ENCODE measurements around the gene MED25. TPM values are rescaled to one million over a fixed set of nuclear protein-coding genes. Genes with fewer than 3 reads are reported as not detected.

Gene MED25
- polyA plus RNA-seq, 1 of the 3 experiments (the other 2 are of a cell fraction) = 30.2 TPM

GRCh38 chr19:49839713-49840112 is 21.6 kb downstream of the MED25 start:
- Histone ChIP-seq H3K36me3 (replicated peaks in 1 of 2; ENCODE audit: control insufficient read depth in 1 of 2, insufficient read depth in 2 of 2, low read length in 1 of 2) (peaks cover 20 to 54% of the 10 kb centered on the region in 2 experiments), H2AFZ (ENCODE audit: low read depth) (no peak overlapping the region), H3K4me1 (ENCODE audit: control insufficient read depth in 1 of 2, insufficient read depth in 2 of 2, low read depth in 1 of 2, low read length in 1 of 2) (peaks cover 0 to 11% of the 10 kb centered on the region in 2 experiments; a peak in 1 of 4 replicates), H3K9me2 (no peaks in the 10 kb centered on the region), H3K4me2 (no peak overlapping the region), H3K9me3 (no peaks in the 10 kb centered on the region), H4K20me1 (ENCODE audit: insufficient read depth) (no peaks in the 10 kb centered on the region), H3F3A (replicated peaks; ENCODE audit: insufficient read depth) (peaks cover 6% of the 10 kb centered on the region), H3K27me3 (ENCODE audit: insufficient read depth) (no peaks in the 10 kb centered on the region), H3K27ac (ENCODE audit: low read depth in 2 of 2, low read length in 1 of 2) (peak overlapping the region in 1 of 2 experiments; percentile 11; a peak in 1 of 4 replicates), H3K4me3 (ENCODE audit: low read depth in 2 of 2, low read length in 1 of 2) (no peak overlapping the region), H3K9ac (no peak overlapping the region), H3K79me2 (ENCODE audit: insufficient read depth) (no peaks in the 10 kb centered on the region)
- POLR2A ChIA-PET = no interaction called here
- no peak for DNase-seq
- CTCF ChIA-PET = interaction anchor here (0.9 to 1.0 kb wide), 2 partner anchors 11 to 22 kb away, joined by 3 to 4 read pairs; partner anchors contain the start of genes MED25 and PTOV1
- TF ChIP-seq JUND (IDR thresholded peaks at IDR 0.05) (no peak), NRF1 (IDR thresholded peaks at IDR 0.05; ENCODE audit: low read depth, low read length) (no peak), REST (IDR thresholded peaks at IDR 0.05; ENCODE audit: low read depth, low read length) (no peak), SMC3 (IDR thresholded peaks at IDR 0.05; ENCODE audit: low read depth, low read length) (no peak), RAD21 (IDR thresholded peaks at IDR 0.05; ENCODE audit: low read length) (no peak), TEAD4 (IDR thresholded peaks at IDR 0.05; ENCODE audit: borderline replicate concordance, insufficient read depth) (no peak), CTCF (IDR thresholded peaks at IDR 0.05) (no peak), CHD2 (IDR thresholded peaks at IDR 0.05; ENCODE audit: low read length, partially characterized antibody) (no peak), GATA2 (CRISPR knock-in tag; IDR thresholded peaks at IDR 0.05) (no peak)
- 80% methylated on average over 11 of the region's 11 CpGs for WGBS (ENCODE audit: low lambda C conversion rate)

GRCh38 chr19:49840321-49840720 is 22.2 kb downstream of the MED25 start:
- peaks cover 6% of the 10 kb centered on the region for H3F3A ChIP-seq (replicated peaks; ENCODE audit: insufficient read depth)
- TF ChIP-seq JUND (IDR thresholded peaks at IDR 0.05) (no peak), ELF1 (IDR thresholded peaks at IDR 0.05) (no peak), RAD21 (IDR thresholded peaks at IDR 0.05; ENCODE audit: low read length) (no peak), CTCF (IDR thresholded peaks at IDR 0.05) (no peak), CHD2 (IDR thresholded peaks at IDR 0.05; ENCODE audit: low read length, partially characterized antibody) (no peak), MAX (IDR thresholded peaks at IDR 0.05; ENCODE audit: low read depth) (no peak), RCOR1 (IDR thresholded peaks at IDR 0.05; ENCODE audit: low read length) (no peak), PBX3 (IDR thresholded peaks at IDR 0.05) (no peak), TAF1 (IDR thresholded peaks at IDR 0.05; ENCODE audit: borderline replicate concordance, low read depth, low read length) (no peak), SMC3 (IDR thresholded peaks at IDR 0.05; ENCODE audit: low read depth, low read length) (no peak)
- no peak overlapping the region for H3K4me3 ChIP-seq (ENCODE audit: low read depth in 2 of 2, low read length in 1 of 2)
- WGBS (ENCODE audit: low lambda C conversion rate) = 93% methylated on average over 11 of the region's 11 CpGs
- no peak overlapping the region for H3K9ac ChIP-seq
- no peaks in the 10 kb centered on the region for H3K9me3 ChIP-seq
- peaks cover 20 to 48% of the 10 kb centered on the region in 2 experiments for H3K36me3 ChIP-seq (replicated peaks in 1 of 2; ENCODE audit: control insufficient read depth in 1 of 2, insufficient read depth in 2 of 2, low read length in 1 of 2)
- ChIA-PET POLR2A (no interaction called here), CTCF (interaction anchor here (1.0 kb wide), 1 partner anchor 22 kb away, joined by 3 read pairs; the partner anchor contains the start of gene MED25)
- no peaks in the 10 kb centered on the region for H4K20me1 ChIP-seq (ENCODE audit: insufficient read depth)
- H3K9me2 ChIP-seq = no peaks in the 10 kb centered on the region
- peaks cover 0 to 11% of the 10 kb centered on the region in 2 experiments; a peak in 1 of 4 replicates for H3K4me1 ChIP-seq (ENCODE audit: control insufficient read depth in 1 of 2, insufficient read depth in 2 of 2, low read depth in 1 of 2, low read length in 1 of 2)
- no peak overlapping the region for H3K4me2 ChIP-seq
- H2AFZ ChIP-seq (ENCODE audit: low read depth) = no peak overlapping the region
- no peaks in the 10 kb centered on the region for H3K27me3 ChIP-seq (ENCODE audit: insufficient read depth)
- no peak overlapping the region; a peak in 1 of 4 replicates for H3K27ac ChIP-seq (ENCODE audit: low read depth in 2 of 2, low read length in 1 of 2)
- no peaks in the 10 kb centered on the region for H3K79me2 ChIP-seq (ENCODE audit: insufficient read depth)
- no peak for DNase-seq
